K562 (cell line): ENCODE measurements around the gene PRND. TPM values are rescaled to one million over a fixed set of nuclear protein-coding genes. Genes with fewer than 3 reads are reported as not detected.

Experiments used
- ATAC-seq: fragments of 200-7000 bp; cut with Tn5 transposase; 3 replicates; pipeline ENCODE4 v1.9.1; 2020; ENCODE audit warnings: moderate library complexity
- BruUV-seq: library from RNA; stranded (reverse); fragments of 400-500 nt; replicated peaks from 2 replicates; lab custom pipeline; 2021; lab: Mats Ljungman, UMichigan
- CTCF ChIA-PET: fragments of 300-600 bp; formaldehyde crosslinking; extraction: SDS; loops from one replicate; lab custom pipeline; 2021; ENCODE audit warnings: low intra/inter-chr PET ratio; lab: Yijun Ruan, JAX
- POLR2A ChIA-PET: fragments of 300-600, 350-650 bp; sonication (Branson Sonifier 250); formaldehyde crosslinking; extraction: SDS; loops from one replicate; lab custom pipeline; 2021; ENCODE audit warnings: antibody characterized with exemption, inconsistent platforms; lab: Yijun Ruan, JAX
- DNase-seq, 4 experiments: peaks; one replicate each; pipeline versions ENCODE4 v3.0.0 to v3.0.0-alpha.2; 2011 to 2018; ENCODE audit warnings: low spot score in 3 of 4, mixed read lengths in 3 of 4; ENCODE audit errors: extremely low read depth in 1 of 4
- FAIRE-seq: peaks from 2 replicates; lab custom pipeline; 2011; peaks lifted over from hg19 to GRCh38; lab: Jason Lieb, UNC
- H2AFZ ChIP-seq: 2 replicates; pipeline ENCODE4 v1.6.0; 2011; ENCODE audit warnings: low read depth, low read length, control low read depth, inconsistent platforms
- H3K27ac ChIP-seq: fragments of 200-600 bp; 3 replicates; pipeline ENCODE4 v1.8.0; 2011; ENCODE audit warnings: low read depth, mild to moderate bottlenecking, control low read depth, inconsistent platforms, low read length, moderate library complexity, mixed read lengths; ENCODE audit errors: extremely low read depth
- H3K27me3 ChIP-seq, 2 experiments: fragments of 300-600 bp in 1 of 2; 2 replicates in 1 of 2; 3 replicates in 1 of 2; pipeline versions ENCODE4 v1.6.0 to v1.8.0; 2011; ENCODE audit warnings: inconsistent platforms in 2 of 2, low read length in 2 of 2, mild to moderate bottlenecking in 1 of 2, mixed read lengths in 1 of 2, moderate library complexity in 1 of 2; ENCODE audit not compliant: control insufficient read depth in 2 of 2, insufficient read depth in 2 of 2
- H3K36me3 ChIP-seq: fragments of 300-600 bp; 3 replicates; pipeline ENCODE4 v1.8.0; 2011; ENCODE audit warnings: mild to moderate bottlenecking, low read length, inconsistent platforms; ENCODE audit not compliant: control insufficient read depth, insufficient read depth
- H3K4me1 ChIP-seq, 2 experiments: fragments of 200-600 bp in 1 of 2; replicated peaks in 1 of 2; 2 replicates in 1 of 2; 3 replicates in 1 of 2; pipeline versions ENCODE4 v1.5.1 to v1.8.0; 2011; ENCODE audit warnings: inconsistent platforms in 2 of 2, low read length in 2 of 2, mild to moderate bottlenecking in 1 of 2, mixed read lengths in 1 of 2, moderate library complexity in 1 of 2; ENCODE audit not compliant: control insufficient read depth in 2 of 2, insufficient read depth in 2 of 2
- H3K4me2 ChIP-seq: 2 replicates; pipeline ENCODE4 v1.6.1; 2011; ENCODE audit warnings: low read length, control low read depth, inconsistent platforms, mixed read lengths; ENCODE audit not compliant: insufficient read depth
- H3K4me3 ChIP-seq: fragments of 200-600 bp; sonication (generic), shearing (Covaris generic); 2 replicates; pipeline ENCODE4 v1.5.1; 2016; ENCODE audit warnings: control low read depth, inconsistent platforms
- H3K79me2 ChIP-seq: fragments of 200-600 bp; 3 replicates; pipeline ENCODE4 v1.8.0; 2011; ENCODE audit warnings: low read length, inconsistent platforms; ENCODE audit not compliant: control insufficient read depth, insufficient read depth
- H3K9ac ChIP-seq, 2 experiments: 2 replicates each; pipeline versions ENCODE4 v1.6.0 to v1.6.1; 2011; ENCODE audit warnings: low read depth in 2 of 2, low read length in 2 of 2, control low read depth in 1 of 2, inconsistent platforms in 1 of 2, mild to moderate bottlenecking in 1 of 2, mixed read lengths in 1 of 2; ENCODE audit not compliant: insufficient read depth in 1 of 2
- H3K9me1 ChIP-seq: one replicate; pipeline ENCODE4 v1.6.0; 2011; ENCODE audit warnings: inconsistent platforms, mild to moderate bottlenecking, low read length, moderate library complexity; ENCODE audit not compliant: control insufficient read depth, insufficient read depth
- H3K9me3 ChIP-seq: replicated peaks from 2 replicates; pipeline ENCODE4 v1.5.1; 2011; ENCODE audit warnings: low read depth, low read length, inconsistent platforms; ENCODE audit not compliant: control insufficient read depth, insufficient read depth
- H4K20me1 ChIP-seq: replicated peaks from 2 replicates; pipeline ENCODE4 v1.6.1; 2011; ENCODE audit warnings: low read length, inconsistent platforms, mixed read lengths; ENCODE audit not compliant: control insufficient read depth, insufficient read depth
- CEBPG ChIP-seq, 3 experiments: fragments of 200-800 bp in 1 of 3; sonication (Bioruptor generic) in 1 of 3; sonication (generic) in 1 of 3; formaldehyde crosslinking in 1 of 3; IDR thresholded peaks in 2 of 3; conservative IDR thresholded peaks in 1 of 3; 2 replicates each; pipeline versions ENCODE4 v1.6.1 to v1.8.0; 2016 to 2022; ENCODE audit warnings: missing compliant biosample characterization in 2 of 3, missing genetic modification characterization in 2 of 3, mild to moderate bottlenecking in 1 of 3, missing genetic modification reagents in 1 of 3
- KLF10 ChIP-seq: fragments of 250-450 bp; sonication (Bioruptor Pico); IDR thresholded peaks from 2 replicates; pipeline ENCODE4 v1.6.1; 2021; ENCODE audit warnings: matching md5 sums
- MLX ChIP-seq, 2 experiments: fragments of 450-650 bp in 1 of 2; sonication (generic) in 1 of 2; formaldehyde crosslinking; conservative IDR thresholded peaks; 2 replicates each; pipeline versions ENCODE4 v1.4.0 to v1.8.1; 2020 to 2022; ENCODE audit warnings: mild to moderate bottlenecking in 1 of 2, missing genetic modification reagents in 1 of 2
- PBX2 ChIP-seq, 2 experiments: IDR thresholded peaks in 1 of 2; conservative IDR thresholded peaks in 1 of 2; 2 replicates each; pipeline ENCODE4 v1.6.1; 2016; ENCODE audit warnings: low read depth in 2 of 2, mild to moderate bottlenecking in 1 of 2, missing compliant biosample characterization in 1 of 2, missing genetic modification characterization in 1 of 2, moderate library complexity in 1 of 2
- RBM25 ChIP-seq: fragments of 200-400 bp; formaldehyde crosslinking; IDR thresholded peaks from 2 replicates; pipeline ENCODE4 v1.6.1; 2018; ENCODE audit warnings: low read length, low read depth, moderate library complexity; ENCODE audit not compliant: severe bottlenecking
- SETDB1 ChIP-seq: IDR thresholded peaks from one replicate; pipeline ENCODE4 v1.6.1; 2012; ENCODE audit warnings: low read length, control low read depth, inconsistent platforms
- U2AF1 ChIP-seq: fragments of 200-400 bp; formaldehyde crosslinking; optimal IDR thresholded peaks from 2 replicates; pipeline ENCODE3; 2017; ENCODE audit warnings: mild to moderate bottlenecking, low read depth, low read length, moderate library complexity
- XRCC4 ChIP-seq: IDR thresholded peaks from one replicate; pipeline ENCODE4 v1.6.1; 2011; ENCODE audit not compliant: insufficient read depth, insufficient read length; ENCODE audit errors: extremely low read depth
- ZNF699 ChIP-seq: fragments of 250-450 bp; sonication (Bioruptor Pico); IDR thresholded peaks from 2 replicates; pipeline ENCODE4 v1.8.0; 2021; ENCODE audit warnings: mild to moderate bottlenecking, moderate library complexity; ENCODE audit not compliant: insufficient replicate concordance
- WGBS: fragments of 100-300 bp; shearing (Covaris generic); methylation state at CpG from one replicate; pipeline ENCODE4 v1.1.6; 2016; ENCODE audit warnings: low coverage, mixed read lengths; ENCODE audit not compliant: insufficient coverage; ENCODE audit errors: missing lambda C conversion rate; 5-methylcytosine and 5-hydroxymethylcytosine counted together
- in situ Hi-C: fragments of 300-500 bp; cut with MboI; formaldehyde crosslinking; loops from 4 replicates; pipeline ENCODE4 v1.15.0; 2018; ENCODE audit warnings: inconsistent platforms, mixed read lengths
- intact Hi-C: fragments of 100-400 bp; cut with micrococcal nuclease; formaldehyde crosslinking; loops from 2 replicates; pipeline ENCODE4 v1.14.2; 2022
- polyA plus RNA-seq, 8 experiments: library from polyadenylated mRNA; depleted of rRNA in 4 of 8; stranded (reverse) in 5 of 8; unstranded in 3 of 8; fragments of >200 nt; fragmentation: Nextera tagmentation in 2 of 8; fragmentation: Illumina TruSeq in 1 of 8; extraction: Ambion mirVana in 2 of 8; extraction: Trizol in 1 of 8; gene quantifications; 2 replicates each; pipeline versions ENCODE4 v1.2.1 to v1.2.3, GENCODE V29; 2011 to 2014; ENCODE audit warnings: inconsistent platforms in 1 of 8, missing spikeins in 1 of 8
- total RNA-seq, 7 experiments: library from RNA; depleted of rRNA in 6 of 7; stranded (reverse); fragments of >200 nt in 6 of 7; fragmentation: Illumina TruSeq in 2 of 7; extraction: Trizol in 2 of 7; gene quantifications; 2 replicates each; pipeline versions ENCODE4 v1.2.1 to v1.2.3, GENCODE V29; 2011 to 2021; ENCODE audit warnings: low replicate concordance in 1 of 7
- TF ChIP-seq, protein P1 (sequence below): fragments of 450-650 bp; IDR thresholded peaks from 2 replicates; pipeline ENCODE4 v1.6.1; 2016; ENCODE audit warnings: borderline replicate concordance

The PRND gene
- total and polyA plus RNA-seq, 9 of the 15 experiments (the other 6 are each of a cell fraction or from before 2014, with no cell fraction given): not detected

GRCh38 chr20:4763261-4763660, 41.6 kb downstream of the PRND start:
- 3% methylated on average over 10 of the region's 10 CpGs for WGBS
- Histone ChIP-seq H3K79me2 (no peaks in the 10 kb centered on the region), H3K27ac (no peak overlapping the region), H2AFZ (no peak overlapping the region), H3K4me1 (peaks cover 6 to 9% of the 10 kb centered on the region in 2 experiments; a peak in 4 of 5 replicates), H3K9me1 (no peaks in the 10 kb centered on the region), H4K20me1 (no peaks in the 10 kb centered on the region), H3K9me3 (no peaks in the 10 kb centered on the region), H3K36me3 (no peaks in the 10 kb centered on the region), H3K4me2 (no peak overlapping the region), H3K9ac (no peak overlapping the region), H3K27me3 (peaks cover 0 to 10% of the 10 kb centered on the region in 2 experiments; a peak in 2 of 5 replicates), H3K4me3 (no peak overlapping the region)
- ChIA-PET CTCF (interaction anchor here (0.8 kb wide), 1 partner anchor 460 kb away, joined by 3 read pairs; no protein-coding TSS in a partner anchor), POLR2A (no interaction called here)
- no peak for FAIRE-seq
- no peak for DNase-seq
- in situ Hi-C loops (no loop called here), intact Hi-C loops (no loop called here)
- ATAC-seq: no peak
- BruUV-seq: no TSS peak
- TF ChIP-seq SETDB1: no peak
- no peak for TF ChIP-seq XRCC4
- no peak for TF ChIP-seq PBX2 (CRISPR knock-in tag; IDR thresholded peaks at IDR 0.05; ENCODE audit: low read depth)
- TF ChIP-seq PBX2 (tag; conservative IDR thresholded peaks at IDR 0.05; ENCODE audit: low read depth): no peak
- no peak for TF ChIP-seq ZNF699
- no peak for TF ChIP-seq U2AF1
- TF ChIP-seq CEBPG (CRISPR knock-in tag; IDR thresholded peaks at IDR 0.05): no peak
- TF ChIP-seq CEBPG (tag; conservative IDR thresholded peaks at IDR 0.05 in 1 of 2, IDR thresholded peaks at IDR 0.05 in 1 of 2): no peak
- TF ChIP-seq KLF10 (CRISPR knock-in tag): no peak
- TF ChIP-seq MLX (CRISPR knock-in tag; conservative IDR thresholded peaks at IDR 0.05): no peak
- TF ChIP-seq, protein P1, sequence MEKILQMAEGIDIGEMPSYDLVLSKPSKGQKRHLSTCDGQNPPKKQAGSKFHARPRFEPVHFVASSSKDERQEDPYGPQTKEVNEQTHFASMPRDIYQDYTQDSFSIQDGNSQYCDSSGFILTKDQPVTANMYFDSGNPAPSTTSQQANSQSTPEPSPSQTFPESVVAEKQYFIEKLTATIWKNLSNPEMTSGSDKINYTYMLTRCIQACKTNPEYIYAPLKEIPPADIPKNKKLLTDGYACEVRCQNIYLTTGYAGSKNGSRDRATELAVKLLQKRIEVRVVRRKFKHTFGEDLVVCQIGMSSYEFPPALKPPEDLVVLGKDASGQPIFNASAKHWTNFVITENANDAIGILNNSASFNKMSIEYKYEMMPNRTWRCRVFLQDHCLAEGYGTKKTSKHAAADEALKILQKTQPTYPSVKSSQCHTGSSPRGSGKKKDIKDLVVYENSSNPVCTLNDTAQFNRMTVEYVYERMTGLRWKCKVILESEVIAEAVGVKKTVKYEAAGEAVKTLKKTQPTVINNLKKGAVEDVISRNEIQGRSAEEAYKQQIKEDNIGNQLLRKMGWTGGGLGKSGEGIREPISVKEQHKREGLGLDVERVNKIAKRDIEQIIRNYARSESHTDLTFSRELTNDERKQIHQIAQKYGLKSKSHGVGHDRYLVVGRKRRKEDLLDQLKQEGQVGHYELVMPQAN: no peak
- TF ChIP-seq RBM25: no peak
